ENCODE results near the gene MYH14. TPM values are rescaled to one million over a fixed set of nuclear protein-coding genes. Genes with fewer than 3 reads are reported as not detected.
A peak's percentile ranks its signal among the peaks of the same experiment; 100 is the strongest.
"Not testable (repeated sequence)": the region's sequence is repeated elsewhere in the genome, so short reads cannot be mapped to it uniquely, and the experiment has no call there.

MYH14 gene
- polyA plus RNA-seq, 3 donors, result not detected

- peaks cover 0 to 11% of the 10 kb centered on the region in 2 donors for H3K27me3 ChIP-seq (ENCODE audit: control insufficient read depth in 2 of 2, insufficient read depth in 2 of 2, low read length in 2 of 2)
- no peaks in the 10 kb centered on the region for H4K20me1 ChIP-seq (ENCODE audit: insufficient read depth, low read length)
- no peak overlapping the region for H3K27ac ChIP-seq (ENCODE audit: low read depth in 1 of 2, low read length in 2 of 2)
- intact Hi-C loops (cut with micrococcal nuclease), result no loop called here
- Mint-ChIP-seq H3K27ac (peak overlapping the region in 2 of 7 donors; percentile 5 to 60), H3K36me3 (no peaks in the 10 kb centered on the region), H3K27me3 (ENCODE audit: low read depth in 3 of 3) (peaks cover 7 to 43% (median 11%) of the 10 kb centered on the region in 3 donors), H3K4me3 (no peak overlapping the region), H3K4me1 (peaks cover 22% of the 10 kb centered on the region), H3K9me3 (peaks cover 0 to 10% (median 0%) of the 10 kb centered on the region in 7 donors)
- H3K36me3 ChIP-seq (replicated peaks in 1 of 2; ENCODE audit: control insufficient read depth in 1 of 2, insufficient read depth in 2 of 2, low read length in 2 of 2), result no peaks in the 10 kb centered on the region
- H2AFZ ChIP-seq (ENCODE audit: insufficient read depth, low read depth, low read length, poor library complexity, severe bottlenecking), result no peak overlapping the region
- 72% methylated on average over 54 of the region's 56 CpGs for WGBS (ENCODE audit: insufficient coverage)
- no peak overlapping the region for H3K9ac ChIP-seq (ENCODE audit: insufficient read depth, low read length, poor library complexity, severe bottlenecking)
- H3K79me2 ChIP-seq (ENCODE audit: insufficient read depth, low read length), result no peaks in the 10 kb centered on the region
- no peak overlapping the region for H3K4me2 ChIP-seq (replicated peaks; ENCODE audit: extremely low read depth, low read length, poor library complexity, severe bottlenecking)
- no peak overlapping the region for H3K4me3 ChIP-seq (replicated peaks in 1 of 3; ENCODE audit: low read depth in 2 of 3, low read length in 3 of 3)
- no peak for DNase-seq
- H3K4me1 ChIP-seq (ENCODE audit: control insufficient read depth in 1 of 2, insufficient read depth in 2 of 2, low read length in 2 of 2), result peaks cover 19% of the 10 kb centered on the region in 2 donors
- no peaks in the 10 kb centered on the region for H3K9me3 ChIP-seq (replicated peaks in 1 of 2; ENCODE audit: control insufficient read depth in 1 of 2, insufficient read depth in 1 of 2, low read length in 2 of 2)
- no peak for TF ChIP-seq CTCF (IDR thresholded peaks at IDR 0.05)
Measured at GRCh38 chr19:50230379-50231351, 27.2 kb downstream of the MYH14 start.

GRCh38 chr19:50231417-50231816, 28.0 kb downstream of the MYH14 start:
- peaks cover 22 to 23% of the 10 kb centered on the region in 2 donors for H3K4me1 ChIP-seq (ENCODE audit: control insufficient read depth in 1 of 2, insufficient read depth in 2 of 2, low read length in 2 of 2)
- Mint-ChIP-seq H3K4me1 (peaks cover 25% of the 10 kb centered on the region), H3K27me3 (ENCODE audit: low read depth in 3 of 3) (peaks cover 7 to 42% (median 11%) of the 10 kb centered on the region in 3 donors)
- H3K36me3 Mint-ChIP-seq; DNase-seq; H2AFZ ChIP-seq (ENCODE audit: insufficient read depth, low read depth, low read length, poor library complexity, severe bottlenecking); H3K27ac Mint-ChIP-seq; H3K79me2 ChIP-seq (ENCODE audit: insufficient read depth, low read length); H3K36me3 ChIP-seq (replicated peaks in 1 of 2; ENCODE audit: control insufficient read depth in 1 of 2, insufficient read depth in 2 of 2, low read length in 2 of 2); H4K20me1 ChIP-seq (ENCODE audit: insufficient read depth, low read length); H3K27ac ChIP-seq (ENCODE audit: low read depth in 1 of 2, low read length in 2 of 2); intact Hi-C loops (cut with micrococcal nuclease); H3K9me3 ChIP-seq (replicated peaks in 1 of 2; ENCODE audit: control insufficient read depth in 1 of 2, insufficient read depth in 1 of 2, low read length in 2 of 2); H3K4me2 ChIP-seq (replicated peaks; ENCODE audit: extremely low read depth, low read length, poor library complexity, severe bottlenecking); H3K4me3 ChIP-seq (replicated peaks in 1 of 3; ENCODE audit: low read depth in 2 of 3, low read length in 3 of 3); H3K9me3 Mint-ChIP-seq; H3K9ac ChIP-seq (ENCODE audit: insufficient read depth, low read length, poor library complexity, severe bottlenecking); H3K4me3 Mint-ChIP-seq: not testable (repeated sequence)
- H3K27me3 ChIP-seq (ENCODE audit: control insufficient read depth in 2 of 2, insufficient read depth in 2 of 2, low read length in 2 of 2), result peaks cover 0 to 11% of the 10 kb centered on the region in 2 donors
- WGBS (ENCODE audit: insufficient coverage), result no CpG with 5 or more reads among the region's 3 CpGs

Measured in CD14-positive monocyte (primary cell).